ENCODE data around the gene GNG10.

Gene GNG10

GRCh38 chr9:111712369-111712768 is 51.0 kb downstream of the GNG10 start:
- in situ Hi-C loops (cut with HindIII; ENCODE audit: low pct_ligation_motif_present, low sequenced_read_pairs): no loop called here
- Histone ChIP-seq H3K27me3 (replicated peaks) (no peaks in the 10 kb centered on the region), H3K36me3 (replicated peaks) (no peaks in the 10 kb centered on the region), H3K27ac (no peak overlapping the region), H3K4me3 (ENCODE audit: low read depth, low read length) (no peak overlapping the region)
- no peak for TF ChIP-seq CTCF (IDR thresholded peaks at IDR 0.05; ENCODE audit: low read depth, low read length, missing control alignments)
- DNase-seq: no peak

GRCh38 chr9:111715471-111715870 is 54.1 kb downstream of the GNG10 start:
- H3K4me3 ChIP-seq (ENCODE audit: low read depth, low read length): no peak overlapping the region
- no peak for TF ChIP-seq CTCF (IDR thresholded peaks at IDR 0.05; ENCODE audit: low read depth, low read length, missing control alignments)
- no peaks in the 10 kb centered on the region for H3K36me3 ChIP-seq (replicated peaks)
- H3K27ac ChIP-seq: no peak overlapping the region
- DNase-seq: no peak
- in situ Hi-C loops (cut with HindIII; ENCODE audit: low pct_ligation_motif_present, low sequenced_read_pairs): no loop called here
- H3K27me3 ChIP-seq (replicated peaks): no peaks in the 10 kb centered on the region

GRCh38 chr9:111719541-111719940 is 58.1 kb downstream of the GNG10 start:
- in situ Hi-C loops (cut with HindIII; ENCODE audit: low pct_ligation_motif_present, low sequenced_read_pairs): no loop called here
- DNase-seq: no peak
- TF ChIP-seq CTCF (IDR thresholded peaks at IDR 0.05; ENCODE audit: low read depth, low read length, missing control alignments): no peak
- no peaks in the 10 kb centered on the region for H3K27me3 ChIP-seq (replicated peaks)
- H3K4me3 ChIP-seq (ENCODE audit: low read depth, low read length): no peak overlapping the region
- no peak overlapping the region for H3K27ac ChIP-seq
- no peaks in the 10 kb centered on the region for H3K36me3 ChIP-seq (replicated peaks)
